ENCODE results near the gene COL8A2. TPM values are rescaled to one million over a fixed set of nuclear protein-coding genes. Genes with fewer than 3 reads are reported as not detected.

The COL8A2 gene
- total and polyA plus RNA-seq, 2 of the 4 experiments (the other 2 are of a cell fraction) = 0.54 to 1.1 TPM

DNA sequence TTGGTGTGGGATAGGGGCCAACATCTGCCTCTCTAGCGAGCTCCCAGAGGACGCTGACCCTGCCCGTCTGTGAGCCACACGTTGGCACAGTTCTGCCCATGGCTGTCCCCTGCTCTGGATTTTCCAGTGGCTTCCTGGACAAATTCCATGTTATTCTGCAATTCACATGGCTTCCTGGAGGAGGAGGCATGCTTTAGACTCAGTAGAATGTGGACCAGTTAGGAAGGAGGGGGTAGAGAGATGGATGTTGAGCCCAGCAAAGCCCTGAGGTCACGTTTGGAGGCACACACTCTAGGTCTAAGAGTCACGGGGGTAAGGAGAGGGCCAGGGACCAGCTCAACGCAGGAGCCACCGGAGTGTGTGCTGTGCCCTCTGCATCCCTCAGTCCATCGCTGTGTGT, 12.2 kb downstream of the COL8A2 start:
- no peak overlapping the region for H4K8ac ChIP-seq (ENCODE audit: low read depth in 2 of 2, low read length in 2 of 2)
- intact Hi-C loops (cut with micrococcal nuclease) (no loop called here), dilution Hi-C loops (cut with HindIII; ENCODE audit: low sequenced_read_pairs, unreplicated experiment) (no loop called here), in situ Hi-C loops (cut with MboI; ENCODE audit: low sequenced_read_pairs) (loop anchor here (25.0 kb wide), 1 partner anchor 299 kb away; no protein-coding TSS in a partner anchor)
- H3K23ac ChIP-seq (ENCODE audit: low read depth, low read length) = no peak overlapping the region
- ChIA-PET CTCF (no interaction called here), POLR2A (ENCODE audit: unreplicated experiment) (no interaction called here)
- DNase-seq (no peak), ATAC-seq (ENCODE audit: low read depth) (no peak)
- H3K79me1 ChIP-seq (ENCODE audit: low read depth in 1 of 2, low read length in 2 of 2) = no peaks in the 10 kb centered on the region
- H3K4me3 ChIP-seq (ENCODE audit: insufficient read depth, low read depth, low read length) = no peak overlapping the region
- BruUV-seq (replicated peaks) = no TSS peak
- no peak overlapping the region for H2BK5ac ChIP-seq (ENCODE audit: low read depth, low read length, poor library complexity, severe bottlenecking)
- no peak overlapping the region for H2BK15ac ChIP-seq (ENCODE audit: low read depth, low read length)
- H3K14ac ChIP-seq (replicated peaks; ENCODE audit: low read depth, low read length) = no peak overlapping the region
- H3K27me3 ChIP-seq (ENCODE audit: control insufficient read depth, insufficient read depth, low read length) = no peaks in the 10 kb centered on the region
- no peak overlapping the region for H3K18ac ChIP-seq (ENCODE audit: low read depth, low read length)
- H2AK9ac ChIP-seq (replicated peaks; ENCODE audit: low read depth, low read length, poor library complexity) = no peak overlapping the region
- TF ChIP-seq RFX5 (IDR thresholded peaks at IDR 0.05; ENCODE audit: low read depth, low read length) (no peak), MAFK (IDR thresholded peaks at IDR 0.05; ENCODE audit: low read depth, low read length) (no peak), SMC3 (IDR thresholded peaks at IDR 0.05; ENCODE audit: low read depth, low read length) (no peak), CEBPB (IDR thresholded peaks at IDR 0.05; ENCODE audit: low read depth, low read length) (no peak), FOS (IDR thresholded peaks at IDR 0.05; ENCODE audit: low read depth, low read length) (no peak), MAZ (IDR thresholded peaks at IDR 0.05; ENCODE audit: borderline replicate concordance, low read depth, low read length) (no peak), RCOR1 (IDR thresholded peaks at IDR 0.05; ENCODE audit: insufficient replicate concordance, low read length) (no peak), BHLHE40 (IDR thresholded peaks at IDR 0.05; ENCODE audit: low read depth, low read length) (no peak), CTCF (conservative IDR thresholded peaks at IDR 0.05; ENCODE audit: low read depth, low read length) (no peak)
- TF ChIP-seq, protein P1, sequence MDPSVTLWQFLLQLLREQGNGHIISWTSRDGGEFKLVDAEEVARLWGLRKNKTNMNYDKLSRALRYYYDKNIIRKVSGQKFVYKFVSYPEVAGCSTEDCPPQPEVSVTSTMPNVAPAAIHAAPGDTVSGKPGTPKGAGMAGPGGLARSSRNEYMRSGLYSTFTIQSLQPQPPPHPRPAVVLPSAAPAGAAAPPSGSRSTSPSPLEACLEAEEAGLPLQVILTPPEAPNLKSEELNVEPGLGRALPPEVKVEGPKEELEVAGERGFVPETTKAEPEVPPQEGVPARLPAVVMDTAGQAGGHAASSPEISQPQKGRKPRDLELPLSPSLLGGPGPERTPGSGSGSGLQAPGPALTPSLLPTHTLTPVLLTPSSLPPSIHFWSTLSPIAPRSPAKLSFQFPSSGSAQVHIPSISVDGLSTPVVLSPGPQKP (IDR thresholded peaks at IDR 0.05; ENCODE audit: borderline replicate concordance, low read depth, low read length) = no peak
- no peak overlapping the region for H2AFZ ChIP-seq (replicated peaks; ENCODE audit: low read length, poor library complexity)
- no peaks in the 10 kb centered on the region; the same call in 1 of the 2 replicates for H4K20me1 ChIP-seq (ENCODE audit: insufficient read depth, low read length)
- H3K4me2 ChIP-seq (ENCODE audit: low read depth, low read length) = no peak overlapping the region
- peak overlapping the region; percentile 56; the same call in 1 of the 2 replicates for H2AK5ac ChIP-seq (ENCODE audit: low read depth, low read length)
- no peak overlapping the region for H3K27ac ChIP-seq (ENCODE audit: insufficient read depth, low read length)
- 94% methylated on average over 6 of the region's 9 CpGs; no CpG with 5 or more reads in 1 of the 2 experiments for WGBS, 2 experiments (ENCODE audit: extremely low coverage in 2 of 2, insufficient read length in 1 of 2)
- no peak overlapping the region for H4K91ac ChIP-seq (ENCODE audit: insufficient read depth, low read depth, low read length)
- H2BK120ac ChIP-seq (ENCODE audit: low read depth, low read length) = no peak overlapping the region
- no peak overlapping the region for H3K9ac ChIP-seq (ENCODE audit: low read depth, low read length)
- peaks cover 10% of the 10 kb centered on the region for H3K9me1 ChIP-seq (ENCODE audit: insufficient read depth, low read length)
- H3K4ac ChIP-seq (ENCODE audit: low read depth, low read length) = no peak overlapping the region
- no peak overlapping the region for H2BK20ac ChIP-seq (ENCODE audit: low read depth, low read length)
- no peaks in the 10 kb centered on the region for H3K36me3 ChIP-seq (ENCODE audit: control insufficient read depth, insufficient read depth, low read length)
- H3K9me3 ChIP-seq (ENCODE audit: control insufficient read depth, insufficient read depth, low read length) = no peaks in the 10 kb centered on the region
- H4K5ac ChIP-seq (ENCODE audit: low read depth, low read length) = no peak overlapping the region
- no peak overlapping the region for H3K56ac ChIP-seq (ENCODE audit: extremely low read depth, insufficient read depth, low read length)
- H3K4me1 ChIP-seq (ENCODE audit: control insufficient read depth, insufficient read depth, low read length) = peaks cover 7% of the 10 kb centered on the region
